Activated CD4-positive, alpha-beta memory T cell treated with anti-CD3 and anti-CD28 coated beads, Interleukin-2, amount 10 ng/mL, durations not matched to agents 7 days and 5 days (primary cell): ENCODE results near the gene WEE2. TPM values are rescaled to one million over a fixed set of nuclear protein-coding genes. Genes with fewer than 3 reads are reported as not detected.
"Not testable (repeated sequence)": the region's sequence is repeated elsewhere in the genome, so short reads cannot be mapped to it uniquely, and the experiment has no call there.

Experiments
- CTCF ChIA-PET: fragments of 350-600 bp; sonication (Branson Sonifier 250); formaldehyde crosslinking; loops from one replicate; lab custom pipeline; 2021; ENCODE audit warnings: antibody characterized with exemption, inconsistent platforms; lab: Charles Lee
- POLR2A ChIA-PET: fragments of 350-600 bp; sonication (Branson Sonifier 250); formaldehyde crosslinking; loops from one replicate; lab custom pipeline; 2021; ENCODE audit warnings: antibody characterized with exemption; lab: Charles Lee
- DNase-seq: peaks from one replicate; pipeline ENCODE4 v3.0.0-alpha.2; 2020
- H3K27ac Mint-ChIP-seq: one replicate; pipeline ENCODE4 v1.8.0; 2021; ENCODE audit warnings: mild to moderate bottlenecking, mixed read lengths
- H3K27me3 Mint-ChIP-seq: one replicate; pipeline ENCODE4 v1.8.0; 2021; ENCODE audit warnings: mixed read lengths
- H3K36me3 Mint-ChIP-seq: one replicate; pipeline ENCODE4 v1.8.0; 2021; ENCODE audit warnings: low read depth, mixed read lengths
- H3K4me1 Mint-ChIP-seq: one replicate; pipeline ENCODE4 v1.8.0; 2021; ENCODE audit warnings: mixed read lengths
- H3K4me3 Mint-ChIP-seq: one replicate; pipeline ENCODE4 v1.8.0; 2021; ENCODE audit warnings: mild to moderate bottlenecking, mixed read lengths
- H3K9me3 Mint-ChIP-seq: one replicate; pipeline ENCODE4 v1.8.0; 2021; ENCODE audit warnings: mixed read lengths
- total RNA-seq, 2 experiments: library from RNA; stranded (reverse); gene quantifications; one replicate each; pipeline ENCODE4 v1.2.3, GENCODE V29; 2021

WEE2 gene
- total RNA-seq, 2 experiments from 2014 or later, result not detected

DNA sequence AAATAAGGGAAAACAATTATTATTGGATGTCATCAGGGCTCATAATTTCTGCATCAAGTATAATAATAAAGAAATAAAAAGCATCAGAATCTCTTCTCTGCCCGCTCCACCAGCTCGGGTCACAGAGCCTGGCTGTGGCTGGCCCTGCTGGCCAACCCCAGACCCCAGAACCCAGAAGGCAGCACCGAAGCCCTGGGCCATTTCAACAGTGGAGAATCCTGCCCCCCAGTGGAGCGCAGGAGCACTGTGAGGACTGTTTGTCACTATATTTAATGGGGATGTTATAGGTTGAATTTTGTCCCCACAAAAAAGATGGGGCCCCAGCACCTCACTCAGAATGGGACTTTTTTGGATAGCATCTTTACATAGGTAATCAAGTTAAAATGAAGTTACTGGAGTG is 33.5 kb upstream of the WEE2 start:
- Mint-ChIP-seq H3K4me3 (no peak overlapping the region), H3K4me1 (peaks cover 37% of the 10 kb centered on the region), H3K36me3 (peaks cover 15% of the 10 kb centered on the region), H3K9me3 (no peaks in the 10 kb centered on the region), H3K27ac (peak overlapping the region; percentile 70), H3K27me3 (no peaks in the 10 kb centered on the region)
- no peak for DNase-seq
- ChIA-PET POLR2A (interaction anchor here (2.0 to 2.2 kb wide), 2 partner anchors 27 to 64 kb away, joined by 8 read pairs; partner anchors contain the start of genes DENND11 and SSBP1), CTCF (interaction anchor here (2.2 to 4.5 kb wide), 2 partner anchors 21 to 63 kb away, joined by 14 to 20 read pairs; partner anchors contain the start of gene SSBP1)

DNA sequence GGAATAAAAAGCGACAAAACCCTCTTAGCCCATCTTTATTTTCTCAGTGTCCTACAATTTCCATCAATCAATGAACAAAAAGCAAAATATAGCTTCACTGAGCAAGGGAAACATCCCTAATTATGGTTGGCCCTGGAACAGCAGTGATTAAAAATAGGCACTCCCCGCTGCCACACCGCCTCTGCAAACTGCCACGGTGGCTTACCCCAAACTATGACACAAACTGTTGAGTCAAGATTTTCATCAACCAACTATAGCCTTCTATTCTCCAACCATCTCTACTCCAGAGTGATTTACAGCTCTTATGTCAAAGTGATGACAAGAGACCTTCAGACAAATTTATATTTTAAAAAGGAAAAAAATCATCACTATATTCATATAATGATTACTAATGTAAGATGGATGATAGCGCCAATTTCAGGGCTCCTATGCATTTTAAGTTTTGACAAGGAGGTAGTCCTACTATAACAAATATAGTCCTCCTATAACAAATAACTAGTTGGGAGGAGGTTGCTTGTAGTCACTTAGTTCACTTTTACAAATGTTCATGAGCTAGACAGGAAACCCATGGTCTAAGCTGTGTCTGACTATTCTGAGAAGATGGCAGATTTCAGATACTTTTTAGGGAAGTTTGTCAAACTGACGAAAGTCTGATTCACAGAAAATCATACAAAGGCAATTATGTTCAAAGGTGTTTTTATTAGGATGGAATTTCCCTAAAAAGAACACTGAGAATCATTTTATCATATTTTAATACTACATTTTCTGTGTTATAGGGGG is 32.5 kb upstream of the WEE2 start:
- CTCF ChIA-PET, result interaction anchor here (0.7 to 4.5 kb wide), 3 partner anchors 15 to 62 kb away, joined by 3 to 20 read pairs (median 14); partner anchors contain the start of gene SSBP1
- no peak for DNase-seq
- no peaks in the 10 kb centered on the region for H3K27me3 Mint-ChIP-seq
- peaks cover 21% of the 10 kb centered on the region for H3K36me3 Mint-ChIP-seq
- H3K27ac Mint-ChIP-seq, result peak overlapping the region; percentile 70
- peaks cover 46% of the 10 kb centered on the region for H3K4me1 Mint-ChIP-seq
- POLR2A ChIA-PET, result interaction anchor here (2.0 to 2.2 kb wide), 2 partner anchors 26 to 63 kb away, joined by 8 read pairs; partner anchors contain the start of genes DENND11 and SSBP1
- no peak overlapping the region for H3K4me3 Mint-ChIP-seq
- H3K9me3 Mint-ChIP-seq, result no peaks in the 10 kb centered on the region

DNA sequence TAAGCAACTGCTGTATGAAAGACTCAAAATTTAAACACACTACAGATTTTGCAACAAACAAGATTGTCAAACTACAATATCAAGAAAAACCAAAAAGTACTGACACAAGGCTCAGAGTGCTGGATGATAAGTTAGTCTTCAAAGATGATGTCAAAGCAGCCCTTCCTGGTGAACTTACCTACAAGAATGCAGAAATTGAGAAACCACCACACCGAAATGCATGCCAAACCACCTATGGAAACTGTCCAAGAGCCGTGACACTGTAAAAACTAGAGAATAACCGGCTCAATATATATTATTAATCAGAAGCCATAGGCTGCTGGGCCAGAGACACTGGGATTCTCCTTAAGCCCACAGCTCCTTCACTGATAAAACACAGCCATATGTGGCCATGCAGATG is 31.5 kb upstream of the WEE2 start:
- ChIA-PET POLR2A (interaction anchor here (2.0 kb wide), 1 partner anchor 62 kb away, joined by 8 read pairs; the partner anchor contains the start of gene SSBP1), CTCF (interaction anchor here (4.5 kb wide), 1 partner anchor 61 kb away, joined by 20 read pairs; the partner anchor contains the start of gene SSBP1)
- Mint-ChIP-seq H3K27ac (peak overlapping the region; percentile 61), H3K4me1 (peaks cover 48% of the 10 kb centered on the region), H3K9me3 (no peaks in the 10 kb centered on the region), H3K4me3 (no peak overlapping the region), H3K36me3 (peaks cover 28% of the 10 kb centered on the region), H3K27me3 (no peaks in the 10 kb centered on the region)
- no peak for DNase-seq

GRCh38 chr7:141679014-141679413 is 29.1 kb upstream of the WEE2 start:
- ChIA-PET POLR2A (interaction anchor here (1.0 to 1.7 kb wide), 5 partner anchors 19 to 121 kb away, joined by 3 to 8 read pairs (median 4); partner anchors contain the start of genes DENND11 and SSBP1), CTCF (interaction anchor here (0.6 to 1.5 kb wide), 3 partner anchors 11 to 251 kb away, joined by 3 to 7 read pairs (median 3); no protein-coding TSS in a partner anchor)
- Mint-ChIP-seq H3K27ac (peak overlapping the region; percentile 59), H3K36me3 (peaks cover 31% of the 10 kb centered on the region), H3K4me1 (peaks cover 48% of the 10 kb centered on the region), H3K27me3 (no peaks in the 10 kb centered on the region), H3K9me3 (no peaks in the 10 kb centered on the region), H3K4me3 (no peak overlapping the region)
- DNase-seq, result no peak

DNA sequence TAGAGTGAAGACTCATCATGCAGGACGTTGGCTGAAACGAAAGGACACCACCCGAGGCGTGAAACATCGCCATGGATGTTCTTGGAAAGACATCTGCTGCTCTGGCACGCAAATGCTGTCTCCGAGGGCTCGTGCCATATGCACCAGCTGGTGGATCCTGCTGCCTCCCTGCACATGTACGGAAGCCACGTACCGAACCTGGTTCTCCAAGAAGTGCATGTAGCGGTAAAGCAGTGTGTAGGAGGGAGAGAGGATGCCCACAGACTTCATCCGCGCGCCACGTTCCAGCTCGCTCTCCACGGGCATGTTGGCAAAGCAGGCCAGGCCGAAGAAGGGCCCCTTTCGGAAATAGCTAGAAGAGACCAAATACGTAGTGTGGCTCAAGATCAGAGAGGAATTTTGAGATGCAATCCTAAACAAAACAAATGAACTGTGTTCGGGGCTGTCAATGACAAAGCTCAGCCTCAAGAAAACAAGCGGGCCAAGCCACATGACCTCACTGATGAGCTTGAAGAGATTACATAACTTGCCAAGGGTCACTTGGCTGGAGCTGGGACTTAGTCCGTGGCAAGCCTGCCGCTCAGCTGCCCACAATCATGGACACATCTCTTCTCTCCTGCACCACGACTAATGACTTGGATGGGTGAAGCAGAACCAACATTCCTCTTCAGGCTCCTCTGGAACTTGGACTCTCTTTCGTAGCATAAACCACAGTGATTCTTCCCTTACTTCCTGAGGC is 22.7 kb upstream of the WEE2 start:
- peaks cover 39% of the 10 kb centered on the region for H3K36me3 Mint-ChIP-seq
- CTCF ChIA-PET, result interaction anchor here (1.0 to 1.1 kb wide), 2 partner anchors 13 to 52 kb away, joined by 3 read pairs; partner anchors contain the start of gene SSBP1
- H3K4me3 Mint-ChIP-seq, result no peak overlapping the region
- H3K9me3 Mint-ChIP-seq, result no peaks in the 10 kb centered on the region
- no peak for DNase-seq
- POLR2A ChIA-PET, result no interaction called here
- H3K27me3 Mint-ChIP-seq, result no peaks in the 10 kb centered on the region
- no peak overlapping the region for H3K27ac Mint-ChIP-seq
- H3K4me1 Mint-ChIP-seq, result peaks cover 17% of the 10 kb centered on the region

DNA sequence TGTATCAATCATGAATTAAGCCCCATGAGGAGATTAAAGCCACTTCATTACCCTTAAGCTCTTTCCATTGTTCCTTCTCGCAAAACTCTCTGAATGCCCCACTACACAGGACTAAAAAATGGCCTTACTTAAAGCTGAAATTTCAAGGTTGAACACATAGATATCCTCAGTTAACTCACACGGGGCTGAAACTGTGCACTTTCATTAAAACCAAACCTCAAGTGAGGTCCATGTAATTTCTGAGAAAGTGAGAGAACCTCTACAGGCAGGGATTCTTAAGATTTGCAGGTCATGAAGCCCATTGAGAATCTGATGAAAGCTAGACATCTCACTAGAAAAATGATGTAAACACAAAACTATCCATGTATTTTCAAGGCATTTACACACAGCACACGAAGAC is 22.1 kb upstream of the WEE2 start:
- no peaks in the 10 kb centered on the region for H3K27me3 Mint-ChIP-seq
- H3K4me1 Mint-ChIP-seq, result peaks cover 14% of the 10 kb centered on the region
- H3K36me3 Mint-ChIP-seq, result peaks cover 33% of the 10 kb centered on the region
- no peaks in the 10 kb centered on the region for H3K9me3 Mint-ChIP-seq
- H3K4me3 Mint-ChIP-seq, result no peak overlapping the region
- POLR2A ChIA-PET, result no interaction called here
- H3K27ac Mint-ChIP-seq, result no peak overlapping the region
- CTCF ChIA-PET, result interaction anchor here (1.0 to 1.1 kb wide), 2 partner anchors 12 to 52 kb away, joined by 3 read pairs; partner anchors contain the start of gene SSBP1
- DNase-seq, result no peak

GRCh38 chr7:141686670-141687069 is 21.5 kb upstream of the WEE2 start:
- Mint-ChIP-seq H3K27me3 (no peaks in the 10 kb centered on the region), H3K4me1 (peaks cover 14% of the 10 kb centered on the region), H3K27ac (no peak overlapping the region), H3K36me3 (peaks cover 27% of the 10 kb centered on the region), H3K9me3 (no peaks in the 10 kb centered on the region), H3K4me3 (no peak overlapping the region)
- POLR2A ChIA-PET, result no interaction called here
- DNase-seq, result no peak
- CTCF ChIA-PET, result interaction anchor here (1.0 kb wide), 1 partner anchor 12 kb away, joined by 3 read pairs; no protein-coding TSS in a partner anchor

GRCh38 chr7:141688043-141688442 is 20.1 kb upstream of the WEE2 start:
- POLR2A ChIA-PET, result interaction anchor here (1.2 kb wide), 1 partner anchor 13 kb away, joined by 4 read pairs; the partner anchor contains the start of gene DENND11
- CTCF ChIA-PET, result interaction anchor here (0.7 to 1.3 kb wide), 2 partner anchors 13 to 931 kb away, joined by 3 to 5 read pairs; no protein-coding TSS in a partner anchor
- no peak overlapping the region for H3K4me3 Mint-ChIP-seq
- peaks cover 17% of the 10 kb centered on the region for H3K36me3 Mint-ChIP-seq
- DNase-seq, result no peak
- no peaks in the 10 kb centered on the region for H3K9me3 Mint-ChIP-seq
- H3K27ac Mint-ChIP-seq, result no peak overlapping the region
- no peaks in the 10 kb centered on the region for H3K27me3 Mint-ChIP-seq
- H3K4me1 Mint-ChIP-seq, result peaks cover 14% of the 10 kb centered on the region

GRCh38 chr7:141689072-141689825 is 18.9 kb upstream of the WEE2 start:
- Mint-ChIP-seq H3K36me3 (peaks cover 15% of the 10 kb centered on the region), H3K4me1 (peaks cover 14% of the 10 kb centered on the region)
- H3K27me3 Mint-ChIP-seq, DNase-seq, H3K4me3 Mint-ChIP-seq, H3K27ac Mint-ChIP-seq, H3K9me3 Mint-ChIP-seq: not testable (repeated sequence)
- POLR2A ChIA-PET, result interaction anchor here (2.4 kb wide), 1 partner anchor 12 kb away, joined by 9 read pairs; the partner anchor contains the start of gene DENND11
- CTCF ChIA-PET, result interaction anchor here (0.7 to 1.3 kb wide), 2 partner anchors 11 to 12 kb away, joined by 3 read pairs; no protein-coding TSS in a partner anchor

DNA sequence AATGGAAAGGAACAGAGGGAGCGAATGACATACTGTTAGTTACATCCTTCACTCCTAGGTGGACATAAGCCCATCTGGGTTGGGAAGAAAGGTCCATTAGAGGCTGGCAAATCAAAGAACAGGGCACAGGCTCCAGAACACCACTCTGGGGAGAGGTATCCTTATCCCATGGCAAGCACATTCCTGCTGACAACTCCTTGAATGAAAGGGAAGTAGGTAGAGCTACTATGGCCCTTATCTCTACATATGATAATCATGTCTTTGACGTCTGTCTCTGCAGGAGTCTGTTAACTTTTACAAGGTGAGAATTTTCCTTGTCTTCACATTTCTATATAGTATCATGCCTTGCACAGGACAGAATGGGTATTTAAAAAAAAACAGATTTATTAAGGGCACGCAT is 16.6 kb upstream of the WEE2 start:
- Mint-ChIP-seq H3K36me3 (peaks cover 5% of the 10 kb centered on the region), H3K27me3 (no peaks in the 10 kb centered on the region), H3K4me1 (peaks cover 6% of the 10 kb centered on the region), H3K27ac (no peak overlapping the region), H3K9me3 (no peaks in the 10 kb centered on the region), H3K4me3 (no peak overlapping the region)
- ChIA-PET POLR2A (interaction anchor here (2.4 kb wide), 1 partner anchor 10 kb away, joined by 9 read pairs; the partner anchor contains the start of gene DENND11), CTCF (no interaction called here)
- no peak for DNase-seq

DNA sequence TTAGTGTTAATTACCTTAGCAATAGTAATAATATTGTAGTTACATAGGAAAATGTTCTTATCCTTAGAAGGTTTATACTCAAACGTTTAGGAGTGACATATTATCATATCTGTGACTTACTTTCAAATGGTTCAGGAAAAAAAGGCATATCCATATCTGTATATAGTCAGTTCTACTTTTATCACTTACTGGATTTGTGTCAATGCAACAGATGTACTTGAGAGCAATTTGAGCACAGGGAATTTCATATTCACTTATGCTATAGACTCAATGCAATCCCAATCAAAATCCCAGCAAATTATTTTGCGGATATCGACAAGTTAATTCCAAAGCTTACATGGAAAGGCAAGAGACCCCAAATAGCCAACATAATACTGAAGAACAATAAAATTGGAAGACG is 16.2 kb upstream of the WEE2 start:
- POLR2A ChIA-PET, result no interaction called here

GRCh38 chr7:141693082-141693481 is 15.1 kb upstream of the WEE2 start:
- CTCF ChIA-PET, result no interaction called here

More for the DNA sequence above, 16.2 kb upstream of the WEE2 start:
- CTCF ChIA-PET, result no interaction called here
- Mint-ChIP-seq H3K9me3 (no peaks in the 10 kb centered on the region), H3K4me1 (peaks cover 3% of the 10 kb centered on the region), H3K4me3 (no peak overlapping the region), H3K27ac (no peak overlapping the region), H3K36me3 (peaks cover 3% of the 10 kb centered on the region), H3K27me3 (no peaks in the 10 kb centered on the region)
- DNase-seq, result no peak

More at GRCh38 chr7:141693082-141693481, 15.1 kb upstream of the WEE2 start:
- H3K27ac Mint-ChIP-seq, result no peak overlapping the region
- H3K4me1 Mint-ChIP-seq, result peaks cover 3% of the 10 kb centered on the region
- DNase-seq, result no peak
- H3K4me3 Mint-ChIP-seq, result no peak overlapping the region
- POLR2A ChIA-PET, result interaction anchor here (1.4 kb wide), 1 partner anchor 9 kb away, joined by 3 read pairs; the partner anchor contains the start of gene DENND11
- H3K36me3 Mint-ChIP-seq, result no peaks in the 10 kb centered on the region
- H3K27me3 Mint-ChIP-seq, result no peaks in the 10 kb centered on the region
- no peaks in the 10 kb centered on the region for H3K9me3 Mint-ChIP-seq
